ENCODE measurements around the gene FAM76A.
"Not testable (repeated sequence)": the region's sequence is repeated elsewhere in the genome, so short reads cannot be mapped to it uniquely, and the experiment has no call there.

Gene FAM76A

GRCh38 chr1:27772932-27773825 lies 47.4 kb downstream of the FAM76A start, which contains the start of gene STX12:
STX12 (plus strand) TSS chr1:27773219; CDS start chr1:27773308, 89 bp downstream.
- TF ChIP-seq POLR2AphosphoS5 (IDR thresholded peaks at IDR 0.05; ENCODE audit: low read depth, low read length) (peak; percentile 67; the same call in 1 of the 2 replicates), PAX5 (IDR thresholded peaks at IDR 0.05; ENCODE audit: insufficient read depth, low read length, severe bottlenecking) (no peak), POLR2A (IDR thresholded peaks at IDR 0.05; ENCODE audit: low read depth, low read length) (no peak; the same call in 1 of the 2 replicates), SPI1 (IDR thresholded peaks at IDR 0.05; ENCODE audit: low read depth, low read length) (no peak), POU2F2 (IDR thresholded peaks at IDR 0.05; ENCODE audit: low read depth, low read length) (peak; percentile 90), TAF1 (IDR thresholded peaks at IDR 0.05; ENCODE audit: low read depth, low read length) (peak; percentile 69)
- FAIRE-seq (peak; percentile 98), DNase-seq (ENCODE audit: insufficient read length, low spot score) (peak; percentile 87)

- peak; percentile 14 for DNase-seq (ENCODE audit: insufficient read length, low spot score)
- peak; percentile 74 for FAIRE-seq
- TF ChIP-seq SPI1 (IDR thresholded peaks at IDR 0.05; ENCODE audit: low read depth, low read length) = peak; percentile 87
- TF ChIP-seq PAX5 (IDR thresholded peaks at IDR 0.05; ENCODE audit: insufficient read depth, low read length, severe bottlenecking) = no peak
These were observed 48.2 kb downstream of the FAM76A start for GRCh38 chr1:27773826-27774445.

- no peak for FAIRE-seq
- TF ChIP-seq POLR2A (IDR thresholded peaks at IDR 0.05; ENCODE audit: low read depth, low read length) = no peak
- no peak for TF ChIP-seq TAF1 (IDR thresholded peaks at IDR 0.05; ENCODE audit: low read depth, low read length)
- TF ChIP-seq POLR2AphosphoS5 (IDR thresholded peaks at IDR 0.05; ENCODE audit: low read depth, low read length) = no peak
- TF ChIP-seq POU2F2 (IDR thresholded peaks at IDR 0.05; ENCODE audit: low read depth, low read length) = no peak
- no peak for TF ChIP-seq PAX5 (IDR thresholded peaks at IDR 0.05; ENCODE audit: insufficient read depth, low read length, severe bottlenecking)
- TF ChIP-seq SPI1 (IDR thresholded peaks at IDR 0.05; ENCODE audit: low read depth, low read length) = no peak
These were observed 48.9 kb downstream of the FAM76A start for GRCh38 chr1:27774654-27775053.

GRCh38 chr1:27775336-27775735 lies 49.6 kb downstream of the FAM76A start:
- not testable (repeated sequence) for DNase-seq (ENCODE audit: insufficient read length, low spot score); FAIRE-seq

More at GRCh38 chr1:27774654-27775053, 48.9 kb downstream of the FAM76A start:
- DNase-seq (ENCODE audit: insufficient read length, low spot score) = no peak

GRCh38 chr1:27776276-27776675 lies 50.5 kb downstream of the FAM76A start:
- DNase-seq (ENCODE audit: insufficient read length, low spot score); FAIRE-seq: not testable (repeated sequence)

GRCh38 chr1:27778056-27778455 lies 52.3 kb downstream of the FAM76A start:
- no peak for DNase-seq (ENCODE audit: insufficient read length, low spot score)
- no peak for FAIRE-seq
- TF ChIP-seq POLR2A (IDR thresholded peaks at IDR 0.05; ENCODE audit: low read depth, low read length) = no peak
- TF ChIP-seq PAX5 (IDR thresholded peaks at IDR 0.05; ENCODE audit: insufficient read depth, low read length, severe bottlenecking) = no peak
- TF ChIP-seq POLR2AphosphoS5 (IDR thresholded peaks at IDR 0.05; ENCODE audit: low read depth, low read length) = no peak
- TF ChIP-seq TAF1 (IDR thresholded peaks at IDR 0.05; ENCODE audit: low read depth, low read length) = no peak
- no peak for TF ChIP-seq SPI1 (IDR thresholded peaks at IDR 0.05; ENCODE audit: low read depth, low read length)
- TF ChIP-seq POU2F2 (IDR thresholded peaks at IDR 0.05; ENCODE audit: low read depth, low read length) = no peak

GRCh38 chr1:27779122-27779521 lies 53.4 kb downstream of the FAM76A start:
- DNase-seq (ENCODE audit: insufficient read length, low spot score) (no peak), FAIRE-seq (no peak)
- TF ChIP-seq TAF1 (IDR thresholded peaks at IDR 0.05; ENCODE audit: low read depth, low read length) (no peak), SPI1 (IDR thresholded peaks at IDR 0.05; ENCODE audit: low read depth, low read length) (0 out of 2 replicates have a peak, but pooled peaks have one; percentile 15), POLR2AphosphoS5 (IDR thresholded peaks at IDR 0.05; ENCODE audit: low read depth, low read length) (no peak), POU2F2 (IDR thresholded peaks at IDR 0.05; ENCODE audit: low read depth, low read length) (no peak)

GRCh38 chr1:27782950-27783349 lies 57.2 kb downstream of the FAM76A start:
- TF ChIP-seq PAX5 (IDR thresholded peaks at IDR 0.05; ENCODE audit: insufficient read depth, low read length, severe bottlenecking) = no peak
- no peak for TF ChIP-seq SPI1 (IDR thresholded peaks at IDR 0.05; ENCODE audit: low read depth, low read length)
- TF ChIP-seq POLR2A (IDR thresholded peaks at IDR 0.05; ENCODE audit: low read depth, low read length) = no peak
- TF ChIP-seq POLR2AphosphoS5 (IDR thresholded peaks at IDR 0.05; ENCODE audit: low read depth, low read length) = no peak
- no peak for TF ChIP-seq POU2F2 (IDR thresholded peaks at IDR 0.05; ENCODE audit: low read depth, low read length)
- no peak for TF ChIP-seq TAF1 (IDR thresholded peaks at IDR 0.05; ENCODE audit: low read depth, low read length)
- FAIRE-seq = no peak
- no peak for DNase-seq (ENCODE audit: insufficient read length, low spot score)

GRCh38 chr1:27784700-27785099 lies 58.9 kb downstream of the FAM76A start:
- FAIRE-seq (no peak), DNase-seq (ENCODE audit: insufficient read length, low spot score) (no peak)
- TF ChIP-seq SPI1 (IDR thresholded peaks at IDR 0.05; ENCODE audit: low read depth, low read length) (no peak), PAX5 (IDR thresholded peaks at IDR 0.05; ENCODE audit: insufficient read depth, low read length, severe bottlenecking) (no peak), POU2F2 (IDR thresholded peaks at IDR 0.05; ENCODE audit: low read depth, low read length) (no peak), POLR2AphosphoS5 (IDR thresholded peaks at IDR 0.05; ENCODE audit: low read depth, low read length) (no peak), POLR2A (IDR thresholded peaks at IDR 0.05; ENCODE audit: low read depth, low read length) (no peak), TAF1 (IDR thresholded peaks at IDR 0.05; ENCODE audit: low read depth, low read length) (no peak)

Measured in GM12891 (cell line).